CD4-positive, alpha-beta T cell (primary cell): ENCODE data around the gene UPF3A. TPM values are rescaled to one million over a fixed set of nuclear protein-coding genes. Genes with fewer than 3 reads are reported as not detected.
"Not testable (repeated sequence)": the region's sequence is repeated elsewhere in the genome, so short reads cannot be mapped to it uniquely, and the experiment has no call there.

Experiments used
- ATAC-seq: fragments of 200-7000 bp; cut with Tn5 transposase; one replicate; pipeline ENCODE4 v1.10.0; 2022; ENCODE audit warnings: mild to moderate bottlenecking; ENCODE audit not compliant: poor library complexity
- CTCF ChIA-PET: fragments of 350-600 bp; sonication (Branson Sonifier 250); formaldehyde crosslinking; loops from one replicate; lab custom pipeline; 2021; ENCODE audit warnings: antibody characterized with exemption, inconsistent platforms; lab: Charles Lee
- POLR2A ChIA-PET: fragments of 350-600 bp; sonication (Branson Sonifier 250); formaldehyde crosslinking; loops from one replicate; lab custom pipeline; 2021; ENCODE audit warnings: antibody characterized with exemption, inconsistent platforms; lab: Charles Lee
- DNase-seq, 14 experiments: peaks; one replicate each; pipeline ENCODE4 v3.0.0-alpha.2; 2013 to 2020; ENCODE audit warnings: mixed read lengths in 2 of 14
- H3K27ac ChIP-seq, 2 donors: one replicate each; pipeline versions ENCODE4 v1.5.1 to v1.7.0; 2013; ENCODE audit warnings: low read length in 2 of 2, low read depth in 1 of 2, mild to moderate bottlenecking in 1 of 2
- H3K27me3 ChIP-seq, 2 experiments: 1 replicate in 1 of 2; 2 replicates in 1 of 2; pipeline versions ENCODE4 v1.6.1 to v1.7.0; 2013; ENCODE audit warnings: low read length in 2 of 2, control low read depth in 1 of 2, mild to moderate bottlenecking in 1 of 2, moderate library complexity in 1 of 2; ENCODE audit not compliant: insufficient read depth in 2 of 2, control insufficient read depth in 1 of 2
- H3K36me3 ChIP-seq: one replicate; pipeline ENCODE4 v1.6.1; 2013; ENCODE audit warnings: low read length, control low read depth; ENCODE audit not compliant: insufficient read depth
- H3K4me1 ChIP-seq: one replicate; pipeline ENCODE4 v1.6.1; 2013; ENCODE audit warnings: low read length, control low read depth; ENCODE audit not compliant: insufficient read depth
- H3K4me3 ChIP-seq: one replicate; pipeline ENCODE4 v1.5.1; 2013; ENCODE audit warnings: mild to moderate bottlenecking, low read length, moderate library complexity
- H3K9me3 ChIP-seq, 2 experiments: 1 replicate in 1 of 2; 2 replicates in 1 of 2; pipeline versions ENCODE4 v1.6.1 to v1.7.0; 2013; ENCODE audit warnings: low read length in 2 of 2, mild to moderate bottlenecking in 2 of 2, control low read depth in 1 of 2, moderate library complexity in 1 of 2; ENCODE audit not compliant: control insufficient read depth in 1 of 2, insufficient read depth in 1 of 2
- H3K27ac Mint-ChIP-seq: one replicate; pipeline ENCODE4 v1.8.0; 2020; ENCODE audit warnings: mixed read lengths
- H3K27me3 Mint-ChIP-seq: one replicate; pipeline ENCODE4 v1.8.0; 2021; ENCODE audit warnings: mixed read lengths
- H3K36me3 Mint-ChIP-seq: one replicate; pipeline ENCODE4 v1.8.0; 2021; ENCODE audit warnings: low read depth, mixed read lengths
- H3K4me1 Mint-ChIP-seq: one replicate; pipeline ENCODE4 v1.8.0; 2021; ENCODE audit warnings: low read depth, mixed read lengths
- H3K4me3 Mint-ChIP-seq: one replicate; pipeline ENCODE4 v1.8.0; 2020; ENCODE audit warnings: mild to moderate bottlenecking, mixed read lengths
- H3K9me3 Mint-ChIP-seq: one replicate; pipeline ENCODE4 v1.8.0; 2020; ENCODE audit warnings: mixed read lengths
- intact Hi-C, 2 experiments: fragments of 100-400 bp; cut with DNase I in 1 of 2; cut with micrococcal nuclease in 1 of 2; formaldehyde crosslinking; loops; one replicate each; pipeline versions ENCODE4 v1.15.1 to v1.9.0; 2023 to 2025; cut with DNase I, micrococcal nuclease
- total RNA-seq, 174 experiments: library from RNA in 2 of 174; stranded (reverse) in 2 of 174; gene quantifications; one replicate each; pipeline ENCODE4 v1.2.3 and lab custom pipeline; 2021 to 2026
- TF ChIP-seq, protein P1 (sequence below): fragments of 200-600 bp; IDR thresholded peaks from one replicate; pipeline ENCODE4 v1.8.0; 2022; ENCODE audit warnings: antibody characterized with exemption, mild to moderate bottlenecking

Gene UPF3A
- total RNA-seq, 2 experiments from 2014 or later, result 31.8 TPM

DNA sequence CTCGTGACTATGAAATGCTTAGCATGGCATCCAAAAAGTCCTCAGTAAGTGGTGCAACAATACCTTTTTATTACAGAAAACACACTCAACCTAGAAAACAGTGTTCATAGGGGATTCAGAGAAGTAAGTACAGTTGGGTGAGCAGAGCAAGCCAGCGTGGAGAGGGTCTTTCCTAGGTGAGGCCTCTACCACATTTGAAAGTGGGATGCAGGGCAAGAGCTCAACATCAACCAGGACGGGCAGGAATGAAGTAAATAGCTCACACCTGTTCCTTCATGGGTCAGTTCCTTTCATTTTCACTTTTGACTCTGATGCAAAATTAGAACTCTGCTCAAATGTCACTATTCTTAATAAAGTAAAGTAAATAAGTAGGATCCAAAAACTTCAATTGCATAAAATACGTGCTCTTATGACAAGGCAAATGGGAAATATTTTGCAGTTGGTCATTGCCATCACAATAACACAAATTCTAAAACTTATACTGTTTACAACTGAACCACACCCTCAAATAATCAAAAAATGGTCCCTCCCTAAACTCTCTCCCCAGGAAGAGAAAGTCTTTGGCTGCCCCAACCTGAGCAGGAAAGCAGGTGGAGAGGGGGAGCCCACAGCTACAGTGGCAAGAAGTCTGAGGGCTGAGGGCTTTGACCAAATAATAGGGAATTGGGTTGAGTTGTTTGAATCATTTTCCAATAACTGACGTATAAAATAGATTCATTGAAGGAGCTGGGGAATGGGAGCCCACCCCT, 53.1 kb downstream of the UPF3A start:
- intact Hi-C loops, result no loop called here
- H3K27ac Mint-ChIP-seq, result no peak overlapping the region
- Histone ChIP-seq H3K36me3 (no peaks in the 10 kb centered on the region), H3K4me3 (peak overlapping the region; percentile 33), H3K9me3 (no peaks in the 10 kb centered on the region), H3K27me3 (no peaks in the 10 kb centered on the region), H3K4me1 (peaks cover 12% of the 10 kb centered on the region), H3K27ac (no peak overlapping the region)
- CTCF ChIA-PET, result interaction anchor here (2.9 kb wide), 1 partner anchor 53 kb away, joined by 11 read pairs; the partner anchor contains the start of gene UPF3A
- DNase-seq (peak in 1 of 14 experiments; percentile 31), ATAC-seq (no peak)
- no peaks in the 10 kb centered on the region for H3K27me3 Mint-ChIP-seq
- H3K4me1 Mint-ChIP-seq, result peaks cover 9% of the 10 kb centered on the region
- POLR2A ChIA-PET, result no interaction called here
- TF ChIP-seq, protein P1, sequence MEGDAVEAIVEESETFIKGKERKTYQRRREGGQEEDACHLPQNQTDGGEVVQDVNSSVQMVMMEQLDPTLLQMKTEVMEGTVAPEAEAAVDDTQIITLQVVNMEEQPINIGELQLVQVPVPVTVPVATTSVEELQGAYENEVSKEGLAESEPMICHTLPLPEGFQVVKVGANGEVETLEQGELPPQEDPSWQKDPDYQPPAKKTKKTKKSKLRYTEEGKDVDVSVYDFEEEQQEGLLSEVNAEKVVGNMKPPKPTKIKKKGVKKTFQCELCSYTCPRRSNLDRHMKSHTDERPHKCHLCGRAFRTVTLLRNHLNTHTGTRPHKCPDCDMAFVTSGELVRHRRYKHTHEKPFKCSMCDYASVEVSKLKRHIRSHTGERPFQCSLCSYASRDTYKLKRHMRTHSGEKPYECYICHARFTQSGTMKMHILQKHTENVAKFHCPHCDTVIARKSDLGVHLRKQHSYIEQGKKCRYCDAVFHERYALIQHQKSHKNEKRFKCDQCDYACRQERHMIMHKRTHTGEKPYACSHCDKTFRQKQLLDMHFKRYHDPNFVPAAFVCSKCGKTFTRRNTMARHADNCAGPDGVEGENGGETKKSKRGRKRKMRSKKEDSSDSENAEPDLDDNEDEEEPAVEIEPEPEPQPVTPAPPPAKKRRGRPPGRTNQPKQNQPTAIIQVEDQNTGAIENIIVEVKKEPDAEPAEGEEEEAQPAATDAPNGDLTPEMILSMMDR, result no peak
- H3K36me3 Mint-ChIP-seq, result no peaks in the 10 kb centered on the region
- H3K9me3 Mint-ChIP-seq, result no peaks in the 10 kb centered on the region
- no peak overlapping the region for H3K4me3 Mint-ChIP-seq

DNA sequence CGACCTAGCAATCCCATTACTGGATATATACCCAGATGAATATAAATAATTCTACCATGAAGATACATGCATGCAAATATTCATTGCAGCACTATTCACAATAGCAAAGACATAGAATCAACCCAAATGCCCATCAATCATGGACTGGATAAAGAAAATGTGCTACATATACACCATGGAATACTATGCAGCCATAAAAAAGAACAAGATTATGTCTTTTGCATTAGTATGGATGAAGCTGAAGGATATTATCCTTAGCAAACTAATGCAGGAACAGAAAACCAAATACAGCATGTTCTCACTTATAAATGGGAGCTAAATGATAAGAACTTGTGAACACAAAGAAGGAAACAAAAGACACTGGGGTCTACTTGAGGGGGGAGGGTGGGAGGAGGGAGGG, 55.1 kb downstream of the UPF3A start:
- intact Hi-C loops, H3K27ac ChIP-seq, DNase-seq, H3K9me3 ChIP-seq, POLR2A ChIA-PET, H3K27ac Mint-ChIP-seq, H3K4me3 Mint-ChIP-seq, H3K9me3 Mint-ChIP-seq, H3K27me3 ChIP-seq, H3K27me3 Mint-ChIP-seq, H3K4me3 ChIP-seq, H3K36me3 ChIP-seq, ATAC-seq, CTCF ChIA-PET, H3K36me3 Mint-ChIP-seq: not testable (repeated sequence)
- H3K4me1 ChIP-seq, result peaks cover 26% of the 10 kb centered on the region
- peaks cover 15% of the 10 kb centered on the region for H3K4me1 Mint-ChIP-seq

DNA sequence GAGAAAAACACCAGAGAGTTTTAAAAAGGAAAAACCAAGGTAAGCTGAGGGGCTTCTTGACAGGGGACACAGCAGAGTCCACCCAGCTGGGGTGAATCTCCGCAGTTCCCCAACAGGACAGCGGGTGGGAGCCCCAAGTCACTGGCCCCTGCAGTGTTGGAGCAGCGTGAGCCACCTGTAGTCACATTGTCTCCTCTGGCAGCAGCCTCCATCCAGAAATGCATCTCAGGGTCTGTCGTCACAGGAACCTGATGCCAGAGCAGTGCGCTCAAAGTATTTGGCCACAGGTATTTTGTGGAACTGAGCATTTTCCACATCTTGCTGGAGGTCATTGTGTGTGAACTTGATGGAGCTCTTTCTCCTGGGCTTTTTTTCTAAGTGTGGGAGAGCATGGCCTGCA, 57.6 kb downstream of the UPF3A start:
- peaks cover 12% of the 10 kb centered on the region for H3K27me3 Mint-ChIP-seq

More for the DNA sequence above, 57.6 kb downstream of the UPF3A start:
- TF ChIP-seq, protein P1, result no peak
- intact Hi-C loops, result no loop called here
- Mint-ChIP-seq H3K4me3 (no peak overlapping the region), H3K4me1 (peaks cover 10% of the 10 kb centered on the region), H3K9me3 (no peaks in the 10 kb centered on the region), H3K36me3 (no peaks in the 10 kb centered on the region), H3K27ac (no peak overlapping the region)
- CTCF ChIA-PET, result interaction anchor here (2.4 kb wide), 1 partner anchor 59 kb away, joined by 5 read pairs; no protein-coding TSS in a partner anchor
- no peak overlapping the region for H3K4me3 ChIP-seq
- POLR2A ChIA-PET, result no interaction called here
- no peak overlapping the region for H3K27ac ChIP-seq
- H3K36me3 ChIP-seq, result no peaks in the 10 kb centered on the region
- ATAC-seq, result no peak
- no peak for DNase-seq
- H3K4me1 ChIP-seq, result peaks cover 22% of the 10 kb centered on the region
- H3K27me3 ChIP-seq, result no peaks in the 10 kb centered on the region
- H3K9me3 ChIP-seq, result no peaks in the 10 kb centered on the region
